GM21367 (cell line): ENCODE data around the gene ABCA7.
A peak's percentile ranks its signal among the peaks of the same experiment; 100 is the strongest.
"Not testable (repeated sequence)": the region's sequence is repeated elsewhere in the genome, so short reads cannot be mapped to it uniquely, and the experiment has no call there.

Source experiments
- ATAC-seq: cut with Tn5 transposase; IDR thresholded peaks from one replicate; pipeline ENCODE4 v1.9.1; 2021; ENCODE audit not compliant: unreplicated experiment

The ABCA7 gene

GRCh38 chr19:1104311-1105007 is 64.6 kb downstream of the ABCA7 start:
- ATAC-seq: peak; percentile 18

DNA sequence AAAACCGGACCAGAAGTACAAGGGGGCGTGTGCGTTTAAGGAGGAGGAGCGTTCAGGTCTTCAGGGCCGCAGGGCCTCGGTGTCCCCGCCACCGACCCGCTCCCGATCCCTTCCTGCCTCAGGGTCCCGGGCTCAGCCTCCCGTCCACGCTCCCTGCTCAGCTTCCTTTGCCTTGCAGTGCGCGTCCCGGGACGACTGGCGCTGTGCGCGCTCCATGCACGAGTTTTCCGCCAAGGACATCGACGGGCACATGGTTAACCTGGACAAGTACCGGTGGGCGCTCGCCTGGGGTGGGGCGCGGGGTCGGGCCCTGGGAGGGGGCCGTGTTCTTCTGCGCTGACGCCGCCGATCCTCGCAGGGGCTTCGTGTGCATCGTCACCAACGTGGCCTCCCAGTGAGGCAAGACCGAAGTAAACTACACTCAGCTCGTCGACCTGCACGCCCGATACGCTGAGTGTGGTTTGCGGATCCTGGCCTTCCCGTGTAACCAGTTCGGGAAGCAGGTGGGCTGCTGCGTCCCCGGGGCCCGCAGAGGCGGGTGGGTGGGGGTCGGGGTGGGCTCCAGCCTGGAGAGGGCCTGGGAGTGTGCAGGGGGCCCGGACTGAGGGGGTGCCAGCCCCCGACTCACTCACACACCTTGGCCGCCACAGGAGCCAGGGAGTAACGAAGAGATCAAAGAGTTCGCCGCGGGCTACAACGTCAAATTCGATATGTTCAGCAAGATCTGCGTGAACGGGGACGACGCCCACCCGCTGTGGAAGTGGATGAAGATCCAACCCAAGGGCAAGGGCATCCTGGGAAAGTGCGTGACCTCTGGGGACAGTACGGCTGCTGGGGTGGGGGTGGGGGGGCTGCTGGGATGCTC is 65.3 kb downstream of the ABCA7 start:
- ATAC-seq: no peak

DNA sequence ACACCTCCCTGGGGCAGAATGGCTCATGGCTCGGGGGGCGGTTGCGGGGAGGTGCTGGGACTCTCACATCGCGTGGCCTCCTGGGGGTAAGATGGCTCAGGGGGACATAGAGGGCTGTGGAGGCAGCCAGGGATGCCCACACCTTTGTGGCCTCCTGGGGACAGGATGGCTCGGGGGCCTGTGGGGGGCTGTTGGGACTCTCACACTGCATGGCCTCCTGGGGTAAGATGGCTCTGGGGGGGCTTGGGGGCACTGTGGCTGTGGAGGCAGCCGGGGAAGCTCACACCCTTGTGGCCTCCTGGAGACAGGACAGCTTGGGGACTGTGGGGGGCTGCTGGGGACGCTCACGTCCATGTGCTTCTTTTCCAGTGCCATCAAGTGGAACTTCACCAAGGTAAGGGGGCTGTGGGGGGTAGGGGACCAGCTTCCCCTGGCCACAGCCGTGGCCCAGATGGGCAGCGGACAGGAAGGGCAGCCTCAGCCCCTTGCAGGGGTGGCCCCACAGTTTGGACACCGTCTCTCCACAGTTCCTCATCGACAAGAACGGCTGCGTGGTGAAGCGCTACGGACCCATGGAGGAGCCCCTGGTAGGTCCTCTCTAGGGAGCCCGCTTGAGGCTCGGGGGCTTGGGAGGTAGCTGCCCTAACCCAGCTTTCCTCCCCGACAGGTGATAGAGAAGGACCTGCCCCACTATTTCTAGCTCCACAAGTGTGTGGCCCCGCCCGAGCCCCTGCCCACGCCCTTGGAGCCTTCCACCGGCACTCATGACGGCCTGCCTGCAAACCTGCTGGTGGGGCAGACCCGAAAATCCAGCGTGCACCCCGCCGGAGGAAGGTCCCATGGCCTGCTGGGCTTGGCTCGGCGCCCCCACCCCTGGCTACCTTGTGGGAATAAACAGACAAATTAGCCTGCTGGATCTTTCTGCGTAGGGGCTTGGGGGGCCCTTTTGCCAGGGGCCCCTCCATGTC is 66.2 kb downstream of the ABCA7 start:
- no peak for ATAC-seq

- no peak for ATAC-seq
Observed at GRCh38 chr19:1106841-1107660, 67.1 kb downstream of the ABCA7 start.

DNA sequence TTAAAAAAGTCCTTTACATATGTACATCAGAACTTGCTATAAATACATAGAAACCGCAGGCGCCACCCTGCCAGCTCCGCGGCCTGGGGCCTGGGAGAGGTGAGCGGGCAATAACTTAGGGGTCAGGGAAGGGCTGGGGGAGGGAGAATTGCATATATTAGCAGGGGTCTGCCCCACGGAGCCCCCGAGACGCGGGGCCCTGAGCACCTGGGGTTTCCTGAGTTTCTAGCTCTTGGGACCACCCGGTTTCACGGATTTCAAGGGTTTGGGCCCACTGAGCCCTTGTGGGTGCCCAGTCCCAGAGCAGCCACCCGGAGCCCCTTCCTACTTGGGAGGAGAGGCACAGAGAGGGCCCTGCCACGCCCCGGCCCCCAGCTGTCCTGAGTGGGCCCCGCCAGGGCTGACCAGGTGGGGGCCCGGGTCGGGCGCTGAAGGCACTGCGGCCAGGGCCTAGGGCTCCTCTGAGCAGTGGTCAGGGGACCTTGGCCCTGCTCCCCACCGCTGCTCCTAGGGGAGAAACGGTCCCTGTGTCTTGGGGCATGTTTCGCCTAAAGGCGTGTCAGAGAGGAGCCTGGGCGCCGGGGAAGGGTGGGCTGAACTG is 67.9 kb downstream of the ABCA7 start:
- no peak for ATAC-seq

DNA sequence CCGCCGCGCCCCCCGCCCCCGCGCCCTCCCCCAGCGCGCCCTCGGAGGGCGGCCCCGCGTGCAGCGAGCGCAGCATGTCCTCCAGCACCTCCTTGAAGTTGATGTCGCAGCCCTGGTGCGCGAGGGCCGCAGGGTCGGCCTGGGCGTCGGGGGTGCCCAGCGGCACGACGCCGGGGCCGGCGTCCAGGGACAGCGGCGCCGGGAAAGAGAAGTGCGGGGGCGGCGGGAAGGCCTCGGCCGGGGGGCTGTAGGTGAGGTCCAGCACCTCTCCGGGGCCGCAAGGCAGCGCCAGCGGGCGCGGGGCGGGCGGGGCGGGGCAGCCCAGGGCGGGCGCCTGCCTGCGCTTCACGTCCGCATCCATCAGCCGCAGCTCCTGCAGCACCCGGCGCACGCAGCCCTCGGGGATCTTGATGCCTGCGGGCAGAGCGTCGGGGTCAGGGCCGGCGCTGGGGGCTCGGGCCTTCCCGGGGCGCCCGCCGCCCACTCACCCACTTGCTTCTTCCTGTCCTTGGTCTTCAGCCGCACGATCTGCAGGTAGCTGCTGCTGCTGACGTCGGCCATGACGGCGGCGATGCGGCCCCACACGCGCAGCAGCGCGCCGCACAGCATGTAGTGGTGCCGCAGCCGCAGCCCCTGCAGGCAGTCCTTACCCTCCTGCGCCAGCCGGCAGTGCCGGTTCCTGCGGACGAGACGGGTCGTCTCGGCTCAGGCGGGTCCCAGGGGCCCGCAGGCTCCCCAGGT is 68.6 kb downstream of the ABCA7 start:
- no peak for ATAC-seq

- ATAC-seq: no peak
Observed at GRCh38 chr19:1109032-1109551, 69.2 kb downstream of the ABCA7 start.

DNA sequence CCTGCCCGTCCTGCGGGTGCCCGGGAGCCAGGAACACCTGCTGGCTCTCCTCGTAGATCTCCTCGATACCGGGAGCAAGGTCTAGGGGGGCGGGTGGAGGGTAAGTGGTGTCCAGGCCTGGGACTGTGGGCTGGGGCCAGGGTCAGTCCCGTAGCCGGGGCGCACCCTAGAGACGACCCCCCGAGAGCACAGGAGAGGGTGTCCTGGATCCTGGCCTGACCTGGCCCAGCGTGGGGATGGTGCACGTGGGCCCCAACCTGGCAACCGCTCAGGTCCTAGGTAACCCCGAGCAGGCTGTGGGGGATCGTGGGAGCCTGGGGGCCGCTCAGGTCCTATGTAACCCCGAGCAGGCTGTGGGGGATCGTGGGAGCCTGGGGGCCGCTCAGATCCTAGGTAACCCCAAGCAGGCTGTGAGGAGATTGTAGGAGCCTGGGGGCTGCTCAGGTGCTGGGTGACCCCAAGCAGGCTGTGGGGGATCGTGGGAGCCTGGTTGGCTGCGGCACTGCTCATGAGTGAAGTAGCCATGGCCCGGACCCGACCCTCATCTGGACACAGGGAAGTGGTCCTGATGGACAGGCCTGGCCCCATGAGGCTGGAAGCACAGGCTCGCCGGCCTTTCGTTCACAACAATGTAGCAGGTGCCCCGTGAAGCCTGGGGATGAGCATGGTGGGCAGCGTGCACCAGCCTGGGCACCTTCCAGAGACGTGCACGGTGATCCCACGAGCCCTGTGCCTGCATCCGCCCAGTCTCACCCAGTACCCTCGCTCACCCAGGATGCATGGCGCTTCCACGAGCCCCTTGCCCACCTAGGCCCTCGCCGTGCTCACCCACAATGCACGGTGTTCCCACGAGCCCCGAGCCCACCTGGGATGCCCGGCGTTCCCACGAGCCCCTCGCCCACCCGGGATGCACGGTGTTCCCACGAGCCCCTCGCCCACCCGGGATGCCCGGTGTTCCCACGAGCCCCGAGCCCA is 70.1 kb downstream of the ABCA7 start:
- no peak for ATAC-seq

DNA sequence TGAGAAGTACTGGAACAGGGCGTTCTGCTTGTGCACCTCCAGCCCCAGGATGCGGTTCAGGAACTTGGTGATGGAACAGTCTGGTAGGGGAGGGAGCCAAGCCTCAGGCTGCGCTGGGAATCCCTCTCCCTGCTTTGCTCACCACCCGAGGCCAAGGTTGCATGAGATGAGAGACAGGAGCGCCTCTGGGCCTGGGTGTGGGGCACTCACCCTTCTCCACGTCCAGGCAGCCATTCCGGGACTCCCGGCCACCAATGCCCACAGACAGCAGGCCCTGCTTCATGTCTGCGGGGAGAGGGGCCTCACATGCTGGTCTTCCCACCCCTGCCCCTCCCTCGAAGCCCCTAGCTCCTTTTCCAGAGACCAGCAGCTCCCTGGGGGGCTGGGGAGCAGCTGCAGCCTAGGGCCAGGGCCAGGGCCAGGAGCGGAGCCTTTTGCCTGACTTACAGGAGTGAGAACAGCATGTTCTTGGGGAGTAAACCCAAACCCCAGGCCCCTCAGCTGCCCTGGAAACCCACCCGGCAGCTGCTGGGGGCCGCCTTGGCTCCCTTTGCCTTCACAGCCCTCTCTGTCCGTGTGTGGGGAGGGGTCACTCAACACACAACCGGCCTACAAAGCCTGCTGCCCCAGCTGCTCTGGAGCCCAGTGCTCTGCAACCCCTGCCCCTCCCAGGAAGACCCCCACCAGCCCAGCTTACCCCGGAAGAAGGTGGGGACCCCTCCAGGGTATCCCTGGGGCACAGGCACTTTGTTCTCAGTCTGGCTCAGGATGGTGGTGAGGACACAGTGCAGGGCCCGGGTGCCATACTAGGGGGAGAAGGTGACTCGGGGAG is 71.1 kb downstream of the ABCA7 start:
- ATAC-seq: no peak

GRCh38 chr19:1111641-1112267 is 71.8 kb downstream of the ABCA7 start:
- no peak for ATAC-seq

GRCh38 chr19:1112268-1113029 is 72.5 kb downstream of the ABCA7 start:
- no peak for ATAC-seq

- ATAC-seq: no peak
Observed at GRCh38 chr19:1113030-1113985, 73.4 kb downstream of the ABCA7 start.

GRCh38 chr19:1113986-1114483 is 74.1 kb downstream of the ABCA7 start:
- no peak for ATAC-seq

- ATAC-seq: not testable (repeated sequence)
Observed at GRCh38 chr19:1114728-1115127, 74.8 kb downstream of the ABCA7 start.
